Pancreas (tissue), 10 donors: ENCODE results near the gene OVOL3. TPM values are rescaled to one million over a fixed set of nuclear protein-coding genes. Genes with fewer than 3 reads are reported as not detected.
"Not testable (repeated sequence)": the region's sequence is repeated elsewhere in the genome, so short reads cannot be mapped to it uniquely, and the experiment has no call there.

Source experiments
- ATAC-seq, 4 donors: fragments of 200-7000 bp; cut with Tn5 transposase; one replicate each; pipeline versions ENCODE4 v1.8.0 to v1.9.1; 2020; ENCODE audit warnings: mild to moderate bottlenecking in 4 of 4, moderate library complexity in 4 of 4
- DNase-seq, 6 donors: peaks; one replicate each; pipeline ENCODE4 v3.0.0-alpha.2; 2020
- FAIRE-seq: peaks from 2 replicates; lab custom pipeline; 2012; peaks lifted over from hg19 to GRCh38; lab: Jason Lieb, UNC
- H3K27ac ChIP-seq, 4 donors: fragments of 200-600 bp; sonication (generic); 1 replicate in 3 of 4; 2 replicates in 1 of 4; pipeline versions ENCODE4 v1.5.0 to v1.8.0; 2020
- H3K27me3 ChIP-seq, 4 donors: fragments of 200-600 bp; one replicate each; pipeline ENCODE4 v1.8.0; 2021
- H3K36me3 ChIP-seq, 3 donors: fragments of 200-600 bp; sonication (generic) in 1 of 3; one replicate each; pipeline versions ENCODE4 v1.5.0 to v1.8.0; 2020 to 2021
- H3K4me1 ChIP-seq, 3 donors: fragments of 200-600 bp; one replicate each; pipeline ENCODE4 v1.8.0; 2021
- H3K4me3 ChIP-seq, 4 donors: fragments of 200-600 bp; sonication (generic) in 2 of 4; one replicate each; pipeline versions ENCODE4 v1.5.0 to v1.8.0; 2020 to 2021
- H3K9me3 ChIP-seq, 4 donors: fragments of 200-600 bp; one replicate each; pipeline ENCODE4 v1.8.0; 2021
- CTCF ChIP-seq, 4 donors: fragments of 200-600 bp; sonication (generic) in 3 of 4; IDR thresholded peaks; one replicate each; pipeline versions ENCODE4 v1.5.0 to v1.8.0; 2021; ENCODE audit warnings: antibody characterized with exemption in 4 of 4
- WGBS, 2 donors: extraction: QIAGEN DNeasy Blood & Tissue Kit; methylation state at CpG; one replicate each; pipeline ENCODE4 v1.1.7; 2013; 5-methylcytosine and 5-hydroxymethylcytosine counted together
- intact Hi-C, 3 donors: fragments of 100-400 bp; cut with DNase I; formaldehyde crosslinking; loops; one replicate each; pipeline versions ENCODE4 v1.11.1 to v1.14.2; 2022
- polyA plus RNA-seq, 2 donors: library from polyadenylated mRNA; stranded (reverse); fragments of 200-250 nt; gene quantifications; one replicate each; pipeline ENCODE4 v1.2.3, GENCODE V29; 2013
- total RNA-seq, 6 donors: library from RNA; stranded (reverse); fragmentation: NEBNext Ultra II Directional in 4 of 6; extraction: Animal tissue kit (Norgen Biotek cat#: 25700) in 4 of 6; gene quantifications; one replicate each; pipeline versions ENCODE4 v1.2.1 to v1.2.4, GENCODE V29; 2021 to 2023
- donor health status: healthy with polysubstance abuse.
- donor health status: DM: no; HTN: no; CAD: no; lungs with moderate emphysema.
- donor health status: DM: no; HTN: no; CAD: no.
- donor health status: control.
- donor health status: control.
- donor health status: Bipolar disorder and iron deficiency.
- donor health status: DM: yes; HTN: yes; CAD: no.
- donor health status: DM: no; HTN: no; CAD: no.
- donor health status: DM: no; HTN: no; CAD: no.
- donor health status: DM: yes; HTN: yes; CAD: no.

OVOL3 gene
- total and polyA plus RNA-seq, 8 donors = not detected

DNA sequence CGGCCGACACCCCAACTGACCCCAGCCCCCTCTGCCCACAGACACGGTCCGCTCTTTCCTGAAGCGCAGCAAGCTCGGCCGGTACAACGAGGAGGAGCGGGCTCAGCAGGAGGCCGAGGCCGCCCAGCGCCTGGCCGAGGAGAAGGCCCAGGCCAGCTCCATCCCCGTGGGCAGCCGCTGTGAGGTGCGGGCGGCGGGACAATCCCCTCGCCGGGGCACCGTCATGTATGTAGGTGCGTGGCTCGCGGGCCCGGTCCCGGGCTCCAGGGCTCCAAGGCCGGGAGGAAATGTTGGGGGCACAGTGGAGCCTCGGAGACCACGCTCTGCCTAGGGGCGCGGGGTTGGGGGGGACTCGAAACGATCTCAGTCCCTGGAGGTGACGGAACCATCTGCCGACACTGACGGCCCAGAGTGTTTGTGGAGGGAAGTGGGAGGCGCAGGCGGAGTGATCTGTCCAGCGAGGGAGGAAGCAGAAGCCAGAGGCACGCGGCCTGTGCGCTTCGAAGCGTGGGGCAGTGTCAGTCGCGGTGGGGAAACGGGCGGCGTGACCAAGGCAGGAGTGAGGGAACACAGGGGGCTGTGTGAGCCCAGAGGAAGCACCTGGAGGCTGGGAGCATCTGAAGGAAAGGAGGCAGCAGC lies 10.7 kb downstream of the OVOL3 start:
- H3K9me3 ChIP-seq = no peaks in the 10 kb centered on the region
- no peak for TF ChIP-seq CTCF (IDR thresholded peaks at IDR 0.05)
- no peak overlapping the region for H3K27ac ChIP-seq
- FAIRE-seq (no peak), ATAC-seq (no peak), DNase-seq (no peak)
- intact Hi-C loops = no loop called here
- H3K27me3 ChIP-seq = no peaks in the 10 kb centered on the region
- peaks cover 0 to 4% (median 2%) of the 10 kb centered on the region in 3 donors for H3K36me3 ChIP-seq
- H3K4me1 ChIP-seq = peaks cover 0 to 3% (median 0%) of the 10 kb centered on the region in 3 donors
- WGBS, 2 donors = 90% methylated on average over 44 to 49 of the region's 49 CpGs
- no peak overlapping the region for H3K4me3 ChIP-seq

GRCh38 chr19:36125557-36125956 lies 14.6 kb downstream of the OVOL3 start:
- 81 to 85% methylated on average over 9 of the region's 9 CpGs for WGBS, 2 donors
- peaks cover 0 to 4% (median 2%) of the 10 kb centered on the region in 3 donors for H3K36me3 ChIP-seq
- peaks cover 0 to 5% (median 0%) of the 10 kb centered on the region in 3 donors for H3K4me1 ChIP-seq
- H3K27ac ChIP-seq = no peak overlapping the region
- ATAC-seq (no peak), FAIRE-seq (no peak), DNase-seq (no peak)
- TF ChIP-seq CTCF (IDR thresholded peaks at IDR 0.05) = no peak
- intact Hi-C loops = loop anchor here in 2 of 3 donors (5.0 kb wide), 2 partner anchors 42 to 47 kb away; no protein-coding TSS in a partner anchor
- no peaks in the 10 kb centered on the region for H3K9me3 ChIP-seq
- no peak overlapping the region for H3K4me3 ChIP-seq
- H3K27me3 ChIP-seq = no peaks in the 10 kb centered on the region

DNA sequence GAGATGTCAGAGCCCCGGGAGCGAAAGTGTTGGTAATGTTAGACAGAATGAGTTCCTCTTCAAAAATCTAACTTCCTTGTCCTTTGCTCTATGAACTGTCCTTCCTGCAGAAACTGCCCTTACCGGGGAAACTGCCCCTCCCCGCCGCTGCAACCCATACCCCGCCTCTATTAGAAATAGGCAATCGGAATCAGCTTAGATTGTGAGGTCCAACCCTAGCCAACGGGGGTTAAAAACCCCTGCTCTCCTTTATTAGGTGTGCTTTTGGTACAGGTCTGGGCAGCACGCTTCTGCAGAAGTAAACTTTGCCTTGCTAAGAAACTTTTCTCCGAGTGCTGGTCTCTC lies 17.4 kb downstream of the OVOL3 start:
- intact Hi-C loops = loop anchor here in 2 of 3 donors (5.0 kb wide), 2 partner anchors 39 to 44 kb away; no protein-coding TSS in a partner anchor
- H3K27ac ChIP-seq = peak overlapping the region; percentile 65 to 91 (median 88)
- FAIRE-seq (no peak), DNase-seq (no peak), ATAC-seq (peak; percentile 5 to 24 (median 16))
- no peak for TF ChIP-seq CTCF (IDR thresholded peaks at IDR 0.05)
- no peaks in the 10 kb centered on the region for H3K27me3 ChIP-seq
- H3K4me3 ChIP-seq = peak overlapping the region in 3 of 4 donors; percentile 40 to 55 (median 43)
- 6 to 8% methylated on average over 10 of the region's 10 CpGs for WGBS, 2 donors
- H3K36me3 ChIP-seq = no peaks in the 10 kb centered on the region
- no peaks in the 10 kb centered on the region for H3K9me3 ChIP-seq
- H3K4me1 ChIP-seq = peaks cover 0 to 5% (median 0%) of the 10 kb centered on the region in 3 donors

DNA sequence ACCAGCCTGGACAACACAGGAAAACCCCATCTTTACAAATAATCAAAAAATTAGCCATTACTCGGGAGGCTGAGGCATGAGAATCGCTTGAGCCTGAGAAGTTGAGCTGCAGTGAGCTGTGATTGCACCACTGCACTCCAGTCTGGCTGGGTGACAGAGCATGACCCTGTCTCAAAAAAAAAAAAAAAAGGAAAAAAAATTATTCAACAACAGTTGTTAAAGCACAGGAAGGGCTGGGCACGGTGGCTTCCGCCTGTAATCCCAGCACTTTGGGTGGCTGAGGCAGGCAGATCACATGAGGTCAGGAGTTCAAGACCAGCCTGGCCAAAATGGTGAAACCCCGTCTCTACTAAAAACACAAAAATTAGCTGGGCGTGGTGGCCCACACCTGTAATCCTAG lies 20.3 kb downstream of the OVOL3 start:
- H3K27me3 ChIP-seq, ATAC-seq, H3K4me3 ChIP-seq, FAIRE-seq, H3K36me3 ChIP-seq, H3K9me3 ChIP-seq, DNase-seq, H3K27ac ChIP-seq, H3K4me1 ChIP-seq, intact Hi-C loops: not testable (repeated sequence)
- WGBS, 2 donors = 53 to 66% methylated on average over 6 of the region's 6 CpGs

DNA sequence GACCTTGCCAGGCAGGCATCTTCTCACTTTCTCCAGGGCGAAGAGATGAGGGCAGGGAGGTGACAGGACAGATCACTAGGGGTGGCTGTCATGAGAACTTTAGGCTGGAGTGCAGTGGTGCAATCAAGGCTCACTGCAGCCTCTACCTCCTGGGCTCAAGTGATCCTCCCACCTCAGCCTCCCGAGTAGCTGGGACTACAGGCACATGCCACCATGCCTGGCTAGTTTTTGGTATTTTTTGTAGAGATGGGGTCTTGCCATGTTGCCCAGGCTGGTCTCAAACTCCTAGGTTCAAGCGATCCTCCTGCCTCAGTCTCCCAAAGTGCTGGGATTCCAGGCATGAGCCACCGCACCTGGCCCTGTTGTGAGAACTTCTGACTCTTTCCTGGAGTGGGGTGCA lies 23.9 kb downstream of the OVOL3 start:
- FAIRE-seq, H3K36me3 ChIP-seq, H3K4me3 ChIP-seq, ATAC-seq, DNase-seq, intact Hi-C loops, H3K9me3 ChIP-seq, H3K27me3 ChIP-seq, H3K27ac ChIP-seq: not testable (repeated sequence)
- peaks cover 0 to 12% (median 0%) of the 10 kb centered on the region in 3 donors for H3K4me1 ChIP-seq
- WGBS, 2 donors = 76 to 81% methylated on average over 4 of the region's 4 CpGs
